ENCODE results near the gene CDCA8. TPM values are rescaled to one million over a fixed set of nuclear protein-coding genes. Genes with fewer than 3 reads are reported as not detected.

Gene CDCA8
- total RNA-seq, 1 donor from 2014 or later, result 2.5 TPM

GRCh38 chr1:37716321-37716720 is 24.0 kb downstream of the CDCA8 start:
- DNase-seq (ENCODE audit: low spot score), result no peak

- no peak for DNase-seq (ENCODE audit: low spot score)
These were observed 25.3 kb downstream of the CDCA8 start for GRCh38 chr1:37717631-37718030.

- no peak for DNase-seq (ENCODE audit: low spot score)
These were observed 26.0 kb downstream of the CDCA8 start for GRCh38 chr1:37718181-37718900.

GRCh38 chr1:37718901-37719571 is 26.7 kb downstream of the CDCA8 start:
- no peak for DNase-seq (ENCODE audit: low spot score)

GRCh38 chr1:37719572-37720195 is 27.4 kb downstream of the CDCA8 start:
- no peak for DNase-seq (ENCODE audit: low spot score)

- DNase-seq (ENCODE audit: low spot score), result no peak
These were observed 28.2 kb downstream of the CDCA8 start for GRCh38 chr1:37720231-37721130.

- DNase-seq (ENCODE audit: low spot score), result no peak
These were observed 29.2 kb downstream of the CDCA8 start for GRCh38 chr1:37721565-37721964.

GRCh38 chr1:37722181-37723071 is 30.1 kb downstream of the CDCA8 start:
- no peak for DNase-seq (ENCODE audit: low spot score)

GRCh38 chr1:37723072-37723389 is 30.7 kb downstream of the CDCA8 start:
- DNase-seq (ENCODE audit: low spot score), result no peak

GRCh38 chr1:37723390-37724078 is 31.2 kb downstream of the CDCA8 start:
- DNase-seq (ENCODE audit: low spot score), result no peak

GRCh38 chr1:37724575-37724974 is 32.3 kb downstream of the CDCA8 start:
- DNase-seq (ENCODE audit: low spot score), result no peak

GRCh38 chr1:37725851-37726613 is 33.7 kb downstream of the CDCA8 start:
- DNase-seq (ENCODE audit: low spot score), result no peak

GRCh38 chr1:37726751-37727585 is 34.7 kb downstream of the CDCA8 start:
- DNase-seq (ENCODE audit: low spot score), result no peak

GRCh38 chr1:37728416-37728815 is 36.1 kb downstream of the CDCA8 start:
- DNase-seq (ENCODE audit: low spot score), result no peak

- DNase-seq (ENCODE audit: low spot score), result no peak
These were observed 38.1 kb downstream of the CDCA8 start for GRCh38 chr1:37730376-37730775.

- no peak for DNase-seq (ENCODE audit: low spot score)
These were observed 39.1 kb downstream of the CDCA8 start for GRCh38 chr1:37731312-37732019.

- DNase-seq (ENCODE audit: low spot score), result peak; percentile 69
These were observed 39.9 kb downstream of the CDCA8 start for GRCh38 chr1:37732111-37732780.
